CD14-positive monocyte (primary cell): ENCODE measurements around the gene CEP120. TPM values are rescaled to one million over a fixed set of nuclear protein-coding genes. Genes with fewer than 3 reads are reported as not detected.

Source experiments
- DNase-seq, 3 donors: peaks; one replicate each; pipeline ENCODE4 v3.0.0-alpha.2; 2011 to 2022
- H2AFZ ChIP-seq: 2 replicates; pipeline ENCODE4 v1.6.0; 2012; ENCODE audit warnings: mild to moderate bottlenecking, low read depth, low read length, inconsistent platforms; ENCODE audit not compliant: insufficient read depth, poor library complexity, severe bottlenecking
- H3K27ac ChIP-seq, 2 donors: 1 replicate in 1 of 2; 2 replicates in 1 of 2; pipeline ENCODE4 v1.5.1; 2012 to 2013; ENCODE audit warnings: low read length in 2 of 2, control low read depth in 1 of 2, inconsistent platforms in 1 of 2, low read depth in 1 of 2, mild to moderate bottlenecking in 1 of 2
- H3K27me3 ChIP-seq, 2 donors: one replicate each; pipeline versions ENCODE4 v1.6.0 to v1.6.1; 2011 to 2013; ENCODE audit warnings: low read length in 2 of 2; ENCODE audit not compliant: control insufficient read depth in 2 of 2, insufficient read depth in 2 of 2
- H3K36me3 ChIP-seq, 2 donors: replicated peaks in 1 of 2; 1 replicate in 1 of 2; 2 replicates in 1 of 2; pipeline versions ENCODE4 v1.5.1 to v1.6.1; 2012 to 2013; ENCODE audit warnings: low read length in 2 of 2, control low read depth in 1 of 2, inconsistent platforms in 1 of 2, mild to moderate bottlenecking in 1 of 2; ENCODE audit not compliant: insufficient read depth in 2 of 2, control insufficient read depth in 1 of 2
- H3K4me1 ChIP-seq, 2 donors: 1 replicate in 1 of 2; 2 replicates in 1 of 2; pipeline versions ENCODE4 v1.5.1 to v1.6.1; 2012 to 2013; ENCODE audit warnings: low read length in 2 of 2, control low read depth in 1 of 2, inconsistent platforms in 1 of 2, mild to moderate bottlenecking in 1 of 2, moderate library complexity in 1 of 2; ENCODE audit not compliant: insufficient read depth in 2 of 2, control insufficient read depth in 1 of 2
- H3K4me2 ChIP-seq: replicated peaks from 2 replicates; pipeline ENCODE3; 2012; ENCODE audit warnings: low read length, moderate library complexity, mild to moderate bottlenecking; ENCODE audit not compliant: poor library complexity, severe bottlenecking; ENCODE audit errors: extremely low read depth
- H3K4me3 ChIP-seq, 3 experiments: fragments of 200-600 bp in 1 of 3; sonication (generic) in 1 of 3; replicated peaks in 1 of 3; 1 replicate in 2 of 3; 2 replicates in 1 of 3; pipeline ENCODE4 v1.5.1; 2011 to 2013; ENCODE audit warnings: low read length in 3 of 3, mild to moderate bottlenecking in 3 of 3, control low read depth in 2 of 3, low read depth in 2 of 3, inconsistent platforms in 1 of 3, moderate library complexity in 1 of 3
- H3K79me2 ChIP-seq: 2 replicates; pipeline ENCODE4 v1.6.0; 2012; ENCODE audit warnings: mild to moderate bottlenecking, control low read depth, inconsistent platforms, low read length, moderate library complexity; ENCODE audit not compliant: insufficient read depth
- H3K9ac ChIP-seq: 2 replicates; pipeline ENCODE4 v1.6.0; 2017; ENCODE audit warnings: low read length, mild to moderate bottlenecking; ENCODE audit not compliant: insufficient read depth, poor library complexity, severe bottlenecking
- H3K9me3 ChIP-seq, 2 donors: replicated peaks in 1 of 2; 1 replicate in 1 of 2; 2 replicates in 1 of 2; pipeline versions ENCODE4 v1.5.1 to v1.6.1; 2012 to 2013; ENCODE audit warnings: low read length in 2 of 2, control low read depth in 1 of 2; ENCODE audit not compliant: control insufficient read depth in 1 of 2, insufficient read depth in 1 of 2
- H4K20me1 ChIP-seq: 2 replicates; pipeline ENCODE4 v1.6.0; 2012; ENCODE audit warnings: mild to moderate bottlenecking, low read length, control low read depth, moderate library complexity; ENCODE audit not compliant: insufficient read depth
- H3K27ac Mint-ChIP-seq, 7 donors: one replicate each; pipeline ENCODE4 v1.8.0; 2020; ENCODE audit warnings: mild to moderate bottlenecking in 7 of 7, mixed read lengths in 7 of 7, moderate library complexity in 6 of 7, inconsistent platforms in 2 of 7
- H3K27me3 Mint-ChIP-seq, 3 donors: one replicate each; pipeline ENCODE4 v1.8.0; 2021 to 2022; ENCODE audit warnings: low read depth in 3 of 3, mild to moderate bottlenecking in 3 of 3, mixed read lengths in 3 of 3, moderate library complexity in 3 of 3, inconsistent platforms in 1 of 3
- H3K36me3 Mint-ChIP-seq, 2 donors: one replicate each; pipeline ENCODE4 v1.8.0; 2020; ENCODE audit warnings: mixed read lengths in 2 of 2, inconsistent platforms in 1 of 2, mild to moderate bottlenecking in 1 of 2
- H3K4me1 Mint-ChIP-seq: one replicate; pipeline ENCODE4 v1.8.0; 2020; ENCODE audit warnings: mild to moderate bottlenecking, mixed read lengths
- H3K4me3 Mint-ChIP-seq, 2 donors: one replicate each; pipeline ENCODE4 v1.8.0; 2020; ENCODE audit warnings: mild to moderate bottlenecking in 2 of 2, mixed read lengths in 2 of 2, moderate library complexity in 1 of 2
- H3K9me3 Mint-ChIP-seq, 7 donors: one replicate each; pipeline ENCODE4 v1.8.0; 2020 to 2022; ENCODE audit warnings: mixed read lengths in 7 of 7, mild to moderate bottlenecking in 6 of 7, moderate library complexity in 6 of 7, inconsistent platforms in 2 of 7
- WGBS: methylation state at CpG from one replicate; pipeline ENCODE4 v1.1.5; 2013; ENCODE audit warnings: missing lambda C conversion rate; ENCODE audit not compliant: insufficient coverage; 5-methylcytosine and 5-hydroxymethylcytosine counted together
- intact Hi-C, 2 donors: fragments of 100-400 bp; cut with micrococcal nuclease; formaldehyde crosslinking; loops; one replicate each; pipeline versions ENCODE4 v1.15.0 to v1.15.1; 2023
- polyA plus RNA-seq, 3 donors: library from polyadenylated mRNA; depleted of rRNA in 1 of 3; unstranded in 2 of 3; stranded (reverse) in 1 of 3; fragments of 300-500 nt in 2 of 3; fragments of >200 nt in 1 of 3; fragmentation: Illumina TruSeq in 2 of 3; gene quantifications; 1 replicate in 2 of 3; 2 replicates in 1 of 3; pipeline ENCODE4 v1.2.3, GENCODE V29; 2012 to 2021
- TF ChIP-seq, protein P1 (sequence below): fragments of 200-600 bp; IDR thresholded peaks from one replicate; pipeline ENCODE4 v1.8.0; 2022; ENCODE audit warnings: antibody characterized with exemption, mild to moderate bottlenecking

Gene CEP120
- polyA plus RNA-seq, 3 donors, result 6.4 to 7.2 (median 6.6) TPM

DNA sequence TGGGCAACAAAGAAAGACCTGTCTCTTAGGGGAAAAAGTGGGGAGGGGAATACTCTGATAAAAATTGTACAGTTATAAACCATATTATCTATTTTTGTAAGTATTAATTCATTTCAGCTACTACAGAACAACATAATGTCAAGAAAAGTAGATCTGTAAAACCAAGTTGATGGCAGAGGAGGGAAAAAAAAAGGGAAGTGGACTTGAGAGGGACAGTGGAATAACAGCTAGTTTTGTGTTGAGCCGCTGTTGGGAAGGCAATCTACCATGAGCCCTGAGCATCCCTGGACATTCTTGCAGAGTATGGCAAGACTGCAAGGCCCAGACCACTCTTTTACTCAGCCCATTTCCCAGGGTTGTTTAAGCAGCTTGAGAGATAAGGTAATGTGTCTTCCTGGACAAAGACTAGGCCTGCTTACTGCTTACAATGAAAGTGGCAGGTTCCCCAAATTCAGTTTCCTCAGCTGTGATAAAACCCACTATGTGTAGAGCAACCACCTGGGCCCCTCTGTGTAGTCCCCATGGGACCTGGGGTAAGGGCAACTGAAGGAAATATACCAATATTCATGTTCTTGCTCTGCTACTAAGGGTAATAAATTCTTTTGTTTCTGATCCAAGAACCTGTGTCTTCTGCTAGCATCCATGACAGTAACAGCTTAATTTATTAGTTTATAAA, 25.0 kb downstream of the CEP120 start:
- no peaks in the 10 kb centered on the region for H4K20me1 ChIP-seq
- H2AFZ ChIP-seq, result no peak overlapping the region
- intact Hi-C loops, result no loop called here
- H3K9me3 ChIP-seq, result no peaks in the 10 kb centered on the region
- no peak for DNase-seq
- 100% methylated on average over 1 of the region's 1 CpG for WGBS
- Mint-ChIP-seq H3K4me1 (no peaks in the 10 kb centered on the region), H3K27ac (peak overlapping the region in 2 of 7 donors; percentile 37 to 41), H3K4me3 (no peak overlapping the region), H3K27me3 (no peaks in the 10 kb centered on the region), H3K9me3 (peaks cover 0 to 1% (median 0%) of the 10 kb centered on the region in 7 donors), H3K36me3 (peaks cover 55 to 72% of the 10 kb centered on the region in 2 donors)
- no peak overlapping the region for H3K4me3 ChIP-seq
- TF ChIP-seq, protein P1, sequence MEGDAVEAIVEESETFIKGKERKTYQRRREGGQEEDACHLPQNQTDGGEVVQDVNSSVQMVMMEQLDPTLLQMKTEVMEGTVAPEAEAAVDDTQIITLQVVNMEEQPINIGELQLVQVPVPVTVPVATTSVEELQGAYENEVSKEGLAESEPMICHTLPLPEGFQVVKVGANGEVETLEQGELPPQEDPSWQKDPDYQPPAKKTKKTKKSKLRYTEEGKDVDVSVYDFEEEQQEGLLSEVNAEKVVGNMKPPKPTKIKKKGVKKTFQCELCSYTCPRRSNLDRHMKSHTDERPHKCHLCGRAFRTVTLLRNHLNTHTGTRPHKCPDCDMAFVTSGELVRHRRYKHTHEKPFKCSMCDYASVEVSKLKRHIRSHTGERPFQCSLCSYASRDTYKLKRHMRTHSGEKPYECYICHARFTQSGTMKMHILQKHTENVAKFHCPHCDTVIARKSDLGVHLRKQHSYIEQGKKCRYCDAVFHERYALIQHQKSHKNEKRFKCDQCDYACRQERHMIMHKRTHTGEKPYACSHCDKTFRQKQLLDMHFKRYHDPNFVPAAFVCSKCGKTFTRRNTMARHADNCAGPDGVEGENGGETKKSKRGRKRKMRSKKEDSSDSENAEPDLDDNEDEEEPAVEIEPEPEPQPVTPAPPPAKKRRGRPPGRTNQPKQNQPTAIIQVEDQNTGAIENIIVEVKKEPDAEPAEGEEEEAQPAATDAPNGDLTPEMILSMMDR, result no peak
- H3K27ac ChIP-seq, result no peak overlapping the region
- H3K4me2 ChIP-seq, result no peak overlapping the region
- no peaks in the 10 kb centered on the region for H3K27me3 ChIP-seq
- H3K9ac ChIP-seq, result no peak overlapping the region
- H3K4me1 ChIP-seq, result no peaks in the 10 kb centered on the region
- H3K79me2 ChIP-seq, result no peaks in the 10 kb centered on the region
- peaks cover 58 to 84% of the 10 kb centered on the region in 2 donors for H3K36me3 ChIP-seq

DNA sequence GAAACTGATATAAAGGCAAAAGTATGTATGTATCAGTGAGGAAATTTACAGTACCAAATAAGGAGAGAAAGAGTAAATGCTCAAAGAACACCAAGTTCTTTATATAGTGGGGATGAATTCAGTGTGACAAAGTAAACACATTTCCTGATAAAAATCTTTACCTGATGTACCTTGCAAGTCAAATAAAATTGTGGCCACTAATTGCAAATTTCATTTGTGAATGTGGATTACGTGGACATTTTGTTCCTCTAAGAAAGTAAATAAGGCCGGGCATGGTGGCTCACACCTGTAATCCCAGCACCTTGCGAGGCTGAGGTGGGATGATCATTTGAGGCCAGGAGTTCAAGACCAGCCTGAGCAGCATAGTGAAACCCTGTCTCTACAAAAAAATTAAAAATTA, 25.7 kb downstream of the CEP120 start:
- WGBS, result 100% methylated on average over 3 of the region's 3 CpGs
- Histone ChIP-seq H2AFZ (no peak overlapping the region), H3K9ac (no peak overlapping the region), H3K4me1 (no peaks in the 10 kb centered on the region), H4K20me1 (no peaks in the 10 kb centered on the region), H3K79me2 (no peaks in the 10 kb centered on the region), H3K9me3 (no peaks in the 10 kb centered on the region), H3K27me3 (no peaks in the 10 kb centered on the region), H3K4me2 (no peak overlapping the region), H3K36me3 (peaks cover 58 to 84% of the 10 kb centered on the region in 2 donors), H3K4me3 (no peak overlapping the region), H3K27ac (no peak overlapping the region)
- H3K27ac Mint-ChIP-seq, result no peak overlapping the region
- H3K27me3 Mint-ChIP-seq, result no peaks in the 10 kb centered on the region
- intact Hi-C loops, result no loop called here
- H3K9me3 Mint-ChIP-seq, result peaks cover 0 to 1% (median 0%) of the 10 kb centered on the region in 7 donors
- TF ChIP-seq, protein P1, result no peak
- no peaks in the 10 kb centered on the region for H3K4me1 Mint-ChIP-seq
- DNase-seq, result no peak
- H3K36me3 Mint-ChIP-seq, result peaks cover 52 to 72% of the 10 kb centered on the region in 2 donors
- no peak overlapping the region for H3K4me3 Mint-ChIP-seq
